ENCODE measurements around the gene ADORA2B.
"Not testable (repeated sequence)": the region's sequence is repeated elsewhere in the genome, so short reads cannot be mapped to it uniquely, and the experiment has no call there.

The ADORA2B gene

DNA sequence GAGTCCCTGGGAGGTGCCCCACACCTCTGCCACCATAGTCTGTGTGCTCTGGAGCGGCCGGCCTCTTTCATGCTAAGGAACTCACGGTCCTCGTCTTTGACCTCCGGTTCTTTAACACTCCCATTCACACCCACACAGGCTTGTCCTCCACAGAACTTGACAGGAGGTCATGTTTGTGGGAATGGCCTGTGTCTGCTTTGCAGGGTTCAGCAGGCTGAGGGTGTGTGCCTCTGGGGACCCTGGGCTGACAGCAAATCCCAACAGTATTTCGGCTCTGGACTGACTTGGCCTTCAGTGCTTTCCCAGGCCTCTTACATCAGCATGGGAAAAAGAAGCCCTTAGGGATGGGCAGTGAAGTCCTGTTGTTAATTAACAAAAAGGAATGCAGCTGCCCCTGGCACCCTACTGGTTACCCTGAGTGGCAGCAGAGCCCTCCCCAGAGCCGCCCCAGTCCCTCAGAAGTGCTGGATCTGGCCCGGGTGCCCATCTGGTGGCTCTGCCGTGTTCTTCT, 35.4 kb upstream of the ADORA2B start:
- H4K8ac ChIP-seq (ENCODE audit: low read depth, low read length), result no peak overlapping the region
- no peak overlapping the region for H2BK120ac ChIP-seq (ENCODE audit: low read depth, low read length)
- no peaks in the 10 kb centered on the region for H3K36me3 ChIP-seq (replicated peaks in 1 of 2; ENCODE audit: control insufficient read depth in 2 of 2, insufficient read depth in 2 of 2, low read length in 2 of 2)
- no peak overlapping the region for H2BK15ac ChIP-seq (ENCODE audit: low read length)
- no peak overlapping the region for H3K27ac ChIP-seq (replicated peaks; ENCODE audit: low read length)
- H3K9ac ChIP-seq (ENCODE audit: low read depth, low read length, poor library complexity), result no peak overlapping the region
- H2BK12ac ChIP-seq (ENCODE audit: low read length), result no peak overlapping the region
- H3K4me2 ChIP-seq (ENCODE audit: insufficient read depth, low read length, poor library complexity, severe bottlenecking), result no peak overlapping the region
- peak overlapping the region; percentile 56 for H2AFZ ChIP-seq (ENCODE audit: low read length)
- no peak overlapping the region for H4K91ac ChIP-seq (ENCODE audit: low read depth, low read length, poor library complexity)
- H3K79me1 ChIP-seq (ENCODE audit: low read depth, low read length), result no peaks in the 10 kb centered on the region
- no peak overlapping the region for H3K4me3 ChIP-seq (ENCODE audit: low read length in 2 of 2)
- peaks cover 0 to 7% (median 0%) of the 10 kb centered on the region in 3 experiments for H3K27me3 ChIP-seq (ENCODE audit: control insufficient read depth in 3 of 3, insufficient read depth in 3 of 3, low read depth in 1 of 3, low read length in 3 of 3)
- no peaks in the 10 kb centered on the region for H3K9me3 ChIP-seq (replicated peaks in 1 of 2; ENCODE audit: control insufficient read depth in 2 of 2, insufficient read depth in 1 of 2, low read depth in 1 of 2, low read length in 2 of 2)
- no peak overlapping the region for H3K4ac ChIP-seq (ENCODE audit: low read length)
- H2AK5ac ChIP-seq (ENCODE audit: low read depth, low read length), result no peak overlapping the region
- no peak overlapping the region for H3K23ac ChIP-seq (ENCODE audit: low read depth, low read length, poor library complexity)
- H3K4me1 ChIP-seq (ENCODE audit: control insufficient read depth in 2 of 2, insufficient read depth in 1 of 2, low read depth in 1 of 2, low read length in 2 of 2), result peaks cover 0 to 2% of the 10 kb centered on the region in 2 donors
- H2BK5ac ChIP-seq (ENCODE audit: low read length), result no peak overlapping the region
- no peak for DNase-seq (ENCODE audit: low spot score)
- WGBS, 2 donors (ENCODE audit: extremely low coverage in 2 of 2, insufficient read length in 2 of 2, insufficient replicate concordance in 1 of 2), result no CpG with 5 or more reads among the region's 9 CpGs
- H3K18ac ChIP-seq (ENCODE audit: low read length), result no peak overlapping the region
- no peak overlapping the region for H3K14ac ChIP-seq (ENCODE audit: low read length)

DNA sequence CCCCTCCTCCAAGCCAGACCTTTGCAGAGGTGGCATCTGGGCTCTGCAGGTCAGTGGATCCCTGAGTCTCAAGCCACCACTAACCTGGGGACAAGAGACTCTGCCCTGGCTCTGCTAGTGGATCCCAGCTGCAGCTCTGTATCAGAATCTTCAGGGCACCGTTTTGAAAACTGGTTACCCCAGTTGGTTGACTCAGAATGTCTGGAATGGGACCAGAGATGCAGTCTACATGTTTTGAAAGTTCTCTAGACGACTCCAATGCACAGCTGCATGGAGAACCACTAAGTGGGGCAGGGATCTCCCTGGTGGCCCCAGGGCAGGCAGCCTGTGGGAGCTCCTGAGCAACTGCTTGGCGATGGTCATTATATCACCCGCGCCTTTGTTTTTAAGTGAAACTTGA, 34.1 kb upstream of the ADORA2B start:
- H4K91ac ChIP-seq (ENCODE audit: low read depth, low read length, poor library complexity), result no peak overlapping the region
- H3K23ac ChIP-seq (ENCODE audit: low read depth, low read length, poor library complexity), result no peak overlapping the region
- peaks cover 0 to 2% of the 10 kb centered on the region in 2 donors for H3K9me3 ChIP-seq (replicated peaks in 1 of 2; ENCODE audit: control insufficient read depth in 2 of 2, insufficient read depth in 1 of 2, low read depth in 1 of 2, low read length in 2 of 2)
- H3K4me3 ChIP-seq (ENCODE audit: low read length in 2 of 2), result no peak overlapping the region
- no peak overlapping the region for H3K4me2 ChIP-seq (ENCODE audit: insufficient read depth, low read length, poor library complexity, severe bottlenecking)
- DNase-seq (ENCODE audit: low spot score), result no peak
- H3K27me3 ChIP-seq (ENCODE audit: control insufficient read depth in 3 of 3, insufficient read depth in 3 of 3, low read depth in 1 of 3, low read length in 3 of 3), result peaks cover 0 to 7% (median 0%) of the 10 kb centered on the region in 3 experiments
- H2BK5ac ChIP-seq (ENCODE audit: low read length), result no peak overlapping the region
- H4K8ac ChIP-seq (ENCODE audit: low read depth, low read length), result no peak overlapping the region
- H3K18ac ChIP-seq (ENCODE audit: low read length), result no peak overlapping the region
- no peak overlapping the region for H2BK15ac ChIP-seq (ENCODE audit: low read length)
- no peak overlapping the region for H3K9ac ChIP-seq (ENCODE audit: low read depth, low read length, poor library complexity)
- H3K27ac ChIP-seq (replicated peaks; ENCODE audit: low read length), result no peak overlapping the region
- H3K79me1 ChIP-seq (ENCODE audit: low read depth, low read length), result no peaks in the 10 kb centered on the region
- WGBS, 2 donors (ENCODE audit: extremely low coverage in 2 of 2, insufficient read length in 2 of 2, insufficient replicate concordance in 1 of 2), result no CpG with 5 or more reads among the region's 5 CpGs
- no peak overlapping the region for H2AK5ac ChIP-seq (ENCODE audit: low read depth, low read length)
- no peak overlapping the region for H3K4ac ChIP-seq (ENCODE audit: low read length)
- H3K4me1 ChIP-seq (ENCODE audit: control insufficient read depth in 2 of 2, insufficient read depth in 1 of 2, low read depth in 1 of 2, low read length in 2 of 2), result peaks cover 0 to 2% of the 10 kb centered on the region in 2 donors
- no peak overlapping the region for H2BK120ac ChIP-seq (ENCODE audit: low read depth, low read length)
- no peak overlapping the region for H3K14ac ChIP-seq (ENCODE audit: low read length)
- H3K36me3 ChIP-seq (replicated peaks in 1 of 2; ENCODE audit: control insufficient read depth in 2 of 2, insufficient read depth in 2 of 2, low read length in 2 of 2), result no peaks in the 10 kb centered on the region
- H2AFZ ChIP-seq (ENCODE audit: low read length), result no peak overlapping the region
- H2BK12ac ChIP-seq (ENCODE audit: low read length), result no peak overlapping the region

DNA sequence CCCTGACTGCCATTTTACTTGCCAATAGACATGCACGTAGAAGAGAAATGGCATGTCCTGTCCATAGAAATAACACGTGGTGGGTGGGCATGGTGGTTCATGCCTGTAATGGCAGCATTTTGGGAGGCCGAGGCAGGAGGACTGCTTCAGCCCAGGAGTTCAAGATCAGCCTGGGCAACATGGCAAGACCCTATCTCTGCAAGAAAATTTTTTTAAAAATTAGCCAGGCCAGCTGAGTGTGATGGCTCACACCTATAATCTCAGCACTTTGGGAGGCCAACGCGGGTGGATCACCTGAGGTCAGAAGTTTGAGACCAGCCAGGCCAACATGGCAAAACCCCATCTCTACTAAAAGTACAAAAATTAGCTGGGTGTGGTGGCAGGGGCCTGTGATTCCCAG, 33.2 kb upstream of the ADORA2B start:
- H2AFZ ChIP-seq (ENCODE audit: low read length); H4K8ac ChIP-seq (ENCODE audit: low read depth, low read length); DNase-seq (ENCODE audit: low spot score); H3K27me3 ChIP-seq (ENCODE audit: control insufficient read depth in 3 of 3, insufficient read depth in 3 of 3, low read depth in 1 of 3, low read length in 3 of 3); H2AK5ac ChIP-seq (ENCODE audit: low read depth, low read length); H3K18ac ChIP-seq (ENCODE audit: low read length); H3K9ac ChIP-seq (ENCODE audit: low read depth, low read length, poor library complexity); H3K36me3 ChIP-seq (replicated peaks in 1 of 2; ENCODE audit: control insufficient read depth in 2 of 2, insufficient read depth in 2 of 2, low read length in 2 of 2); H3K4ac ChIP-seq (ENCODE audit: low read length); H3K4me1 ChIP-seq (ENCODE audit: control insufficient read depth in 2 of 2, insufficient read depth in 1 of 2, low read depth in 1 of 2, low read length in 2 of 2); H2BK120ac ChIP-seq (ENCODE audit: low read depth, low read length); H3K4me2 ChIP-seq (ENCODE audit: insufficient read depth, low read length, poor library complexity, severe bottlenecking); H3K27ac ChIP-seq (replicated peaks; ENCODE audit: low read length); H2BK15ac ChIP-seq (ENCODE audit: low read length); H3K9me3 ChIP-seq (replicated peaks in 1 of 2; ENCODE audit: control insufficient read depth in 2 of 2, insufficient read depth in 1 of 2, low read depth in 1 of 2, low read length in 2 of 2); H4K91ac ChIP-seq (ENCODE audit: low read depth, low read length, poor library complexity); H2BK12ac ChIP-seq (ENCODE audit: low read length); H2BK5ac ChIP-seq (ENCODE audit: low read length); H3K23ac ChIP-seq (ENCODE audit: low read depth, low read length, poor library complexity); H3K79me1 ChIP-seq (ENCODE audit: low read depth, low read length); H3K4me3 ChIP-seq (ENCODE audit: low read length in 2 of 2); H3K14ac ChIP-seq (ENCODE audit: low read length): not testable (repeated sequence)
- WGBS, 2 donors (ENCODE audit: extremely low coverage in 2 of 2, insufficient read length in 2 of 2, insufficient replicate concordance in 1 of 2), result no CpG with 5 or more reads among the region's 5 CpGs

DNA sequence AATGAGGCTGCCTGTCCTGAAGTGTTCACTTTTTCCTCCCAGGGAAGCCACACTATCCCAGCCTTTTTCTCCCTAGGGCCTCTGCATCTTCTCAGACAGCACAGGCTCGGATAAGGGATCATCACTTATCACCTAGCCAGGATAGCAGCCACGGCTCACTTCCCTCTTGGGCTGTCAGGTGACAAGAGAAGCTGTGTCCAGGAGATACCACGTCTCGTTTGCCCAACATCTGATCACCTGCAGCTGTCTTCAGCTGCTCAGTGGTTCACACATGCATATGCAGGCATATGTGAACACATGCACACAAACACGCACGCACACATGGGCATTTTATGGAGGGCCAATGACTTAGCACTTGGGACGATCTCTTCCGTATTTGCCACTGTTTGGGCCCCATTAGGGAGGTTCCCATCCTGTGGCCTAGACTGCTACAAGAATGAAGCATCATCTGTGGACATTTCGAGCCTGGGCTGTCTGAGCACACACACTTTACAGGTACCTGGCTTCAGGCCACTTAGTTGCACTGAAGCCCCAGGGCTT, 32.4 kb upstream of the ADORA2B start:
- Histone ChIP-seq H3K79me1 (ENCODE audit: low read depth, low read length) (no peaks in the 10 kb centered on the region), H2AFZ (ENCODE audit: low read length) (no peak overlapping the region), H2AK5ac (ENCODE audit: low read depth, low read length) (no peak overlapping the region), H4K8ac (ENCODE audit: low read depth, low read length) (no peak overlapping the region), H3K4me1 (ENCODE audit: control insufficient read depth in 2 of 2, insufficient read depth in 1 of 2, low read depth in 1 of 2, low read length in 2 of 2) (peaks cover 0 to 4% of the 10 kb centered on the region in 2 donors), H3K4me2 (ENCODE audit: insufficient read depth, low read length, poor library complexity, severe bottlenecking) (no peak overlapping the region), H3K9me3 (replicated peaks in 1 of 2; ENCODE audit: control insufficient read depth in 2 of 2, insufficient read depth in 1 of 2, low read depth in 1 of 2, low read length in 2 of 2) (peaks cover 0 to 2% of the 10 kb centered on the region in 2 donors), H3K27ac (replicated peaks; ENCODE audit: low read length) (no peak overlapping the region), H4K91ac (ENCODE audit: low read depth, low read length, poor library complexity) (no peak overlapping the region), H3K27me3 (ENCODE audit: control insufficient read depth in 3 of 3, insufficient read depth in 3 of 3, low read depth in 1 of 3, low read length in 3 of 3) (peaks cover 0 to 7% (median 2%) of the 10 kb centered on the region in 3 experiments), H3K18ac (ENCODE audit: low read length) (peak overlapping the region; percentile 32), H3K23ac (ENCODE audit: low read depth, low read length, poor library complexity) (no peak overlapping the region), H3K4me3 (ENCODE audit: low read length in 2 of 2) (no peak overlapping the region), H3K14ac (ENCODE audit: low read length) (no peak overlapping the region), H2BK120ac (ENCODE audit: low read depth, low read length) (no peak overlapping the region), H3K4ac (ENCODE audit: low read length) (no peak overlapping the region), H2BK15ac (ENCODE audit: low read length) (no peak overlapping the region), H2BK12ac (ENCODE audit: low read length) (no peak overlapping the region), H3K36me3 (replicated peaks in 1 of 2; ENCODE audit: control insufficient read depth in 2 of 2, insufficient read depth in 2 of 2, low read length in 2 of 2) (no peaks in the 10 kb centered on the region), H2BK5ac (ENCODE audit: low read length) (no peak overlapping the region), H3K9ac (ENCODE audit: low read depth, low read length, poor library complexity) (no peak overlapping the region)
- WGBS, 2 donors (ENCODE audit: extremely low coverage in 2 of 2, insufficient read length in 2 of 2, insufficient replicate concordance in 1 of 2), result no CpG with 5 or more reads among the region's 9 CpGs
- no peak for DNase-seq (ENCODE audit: low spot score)
